K562 (cell line): Measurements from ENCODE around the gene UBXN4. TPM values are rescaled to one million over a fixed set of nuclear protein-coding genes. Genes with fewer than 3 reads are reported as not detected.

Experiments
- ATAC-seq: fragments of 200-7000 bp; cut with Tn5 transposase; 3 replicates; pipeline ENCODE4 v1.9.1; 2020; ENCODE audit warnings: moderate library complexity
- BruUV-seq: library from RNA; stranded (reverse); fragments of 400-500 nt; replicated peaks from 2 replicates; lab custom pipeline; 2021; lab: Mats Ljungman, UMichigan
- CTCF ChIA-PET: fragments of 300-600 bp; formaldehyde crosslinking; extraction: SDS; loops from one replicate; lab custom pipeline; 2021; ENCODE audit warnings: low intra/inter-chr PET ratio; lab: Yijun Ruan, JAX
- POLR2A ChIA-PET: fragments of 300-600, 350-650 bp; sonication (Branson Sonifier 250); formaldehyde crosslinking; extraction: SDS; loops from one replicate; lab custom pipeline; 2021; ENCODE audit warnings: antibody characterized with exemption, inconsistent platforms; lab: Yijun Ruan, JAX
- DNase-seq, 4 experiments: peaks; one replicate each; pipeline versions ENCODE4 v3.0.0 to v3.0.0-alpha.2; 2011 to 2018; ENCODE audit warnings: low spot score in 3 of 4, mixed read lengths in 3 of 4; ENCODE audit errors: extremely low read depth in 1 of 4
- FAIRE-seq: peaks from 2 replicates; lab custom pipeline; 2011; peaks lifted over from hg19 to GRCh38; lab: Jason Lieb, UNC
- H2AFZ ChIP-seq: 2 replicates; pipeline ENCODE4 v1.6.0; 2011; ENCODE audit warnings: low read depth, low read length, control low read depth, inconsistent platforms
- H3K27ac ChIP-seq: fragments of 200-600 bp; 3 replicates; pipeline ENCODE4 v1.8.0; 2011; ENCODE audit warnings: low read depth, mild to moderate bottlenecking, control low read depth, inconsistent platforms, low read length, moderate library complexity, mixed read lengths; ENCODE audit errors: extremely low read depth
- H3K27me3 ChIP-seq, 2 experiments: fragments of 300-600 bp in 1 of 2; 2 replicates in 1 of 2; 3 replicates in 1 of 2; pipeline versions ENCODE4 v1.6.0 to v1.8.0; 2011; ENCODE audit warnings: inconsistent platforms in 2 of 2, low read length in 2 of 2, mild to moderate bottlenecking in 1 of 2, mixed read lengths in 1 of 2, moderate library complexity in 1 of 2; ENCODE audit not compliant: control insufficient read depth in 2 of 2, insufficient read depth in 2 of 2
- H3K36me3 ChIP-seq: fragments of 300-600 bp; 3 replicates; pipeline ENCODE4 v1.8.0; 2011; ENCODE audit warnings: mild to moderate bottlenecking, low read length, inconsistent platforms; ENCODE audit not compliant: control insufficient read depth, insufficient read depth
- H3K4me1 ChIP-seq, 2 experiments: fragments of 200-600 bp in 1 of 2; replicated peaks in 1 of 2; 2 replicates in 1 of 2; 3 replicates in 1 of 2; pipeline versions ENCODE4 v1.5.1 to v1.8.0; 2011; ENCODE audit warnings: inconsistent platforms in 2 of 2, low read length in 2 of 2, mild to moderate bottlenecking in 1 of 2, mixed read lengths in 1 of 2, moderate library complexity in 1 of 2; ENCODE audit not compliant: control insufficient read depth in 2 of 2, insufficient read depth in 2 of 2
- H3K4me2 ChIP-seq: 2 replicates; pipeline ENCODE4 v1.6.1; 2011; ENCODE audit warnings: low read length, control low read depth, inconsistent platforms, mixed read lengths; ENCODE audit not compliant: insufficient read depth
- H3K4me3 ChIP-seq: fragments of 200-600 bp; sonication (generic), shearing (Covaris generic); 2 replicates; pipeline ENCODE4 v1.5.1; 2016; ENCODE audit warnings: control low read depth, inconsistent platforms
- H3K79me2 ChIP-seq: fragments of 200-600 bp; 3 replicates; pipeline ENCODE4 v1.8.0; 2011; ENCODE audit warnings: low read length, inconsistent platforms; ENCODE audit not compliant: control insufficient read depth, insufficient read depth
- H3K9ac ChIP-seq, 2 experiments: 2 replicates each; pipeline versions ENCODE4 v1.6.0 to v1.6.1; 2011; ENCODE audit warnings: low read depth in 2 of 2, low read length in 2 of 2, control low read depth in 1 of 2, inconsistent platforms in 1 of 2, mild to moderate bottlenecking in 1 of 2, mixed read lengths in 1 of 2; ENCODE audit not compliant: insufficient read depth in 1 of 2
- H3K9me1 ChIP-seq: one replicate; pipeline ENCODE4 v1.6.0; 2011; ENCODE audit warnings: inconsistent platforms, mild to moderate bottlenecking, low read length, moderate library complexity; ENCODE audit not compliant: control insufficient read depth, insufficient read depth
- H3K9me3 ChIP-seq: replicated peaks from 2 replicates; pipeline ENCODE4 v1.5.1; 2011; ENCODE audit warnings: low read depth, low read length, inconsistent platforms; ENCODE audit not compliant: control insufficient read depth, insufficient read depth
- H4K20me1 ChIP-seq: replicated peaks from 2 replicates; pipeline ENCODE4 v1.6.1; 2011; ENCODE audit warnings: low read length, inconsistent platforms, mixed read lengths; ENCODE audit not compliant: control insufficient read depth, insufficient read depth
- BCOR ChIP-seq: fragments of 450-650 bp; IDR thresholded peaks from 2 replicates; pipeline ENCODE4 v1.6.1; 2016
- DPF2 ChIP-seq: fragments of 450-650 bp; IDR thresholded peaks from 2 replicates; pipeline ENCODE4 v1.6.1; 2016
- PHB2 ChIP-seq: fragments of 450-650 bp; IDR thresholded peaks from 2 replicates; pipeline ENCODE4 v1.6.1; 2017; ENCODE audit warnings: low read depth
- POLR2G ChIP-seq: fragments of 200-400 bp; formaldehyde crosslinking; IDR thresholded peaks from 2 replicates; pipeline ENCODE4 v1.6.1; 2017; ENCODE audit warnings: low read depth, mild to moderate bottlenecking, antibody characterized with exemption, low read length, moderate library complexity
- RBM15 ChIP-seq: fragments of 200-400 bp; formaldehyde crosslinking; IDR thresholded peaks from 2 replicates; pipeline ENCODE4 v1.6.1; 2018; ENCODE audit warnings: mild to moderate bottlenecking, low read length, moderate library complexity; ENCODE audit not compliant: insufficient read depth
- SAFB2 ChIP-seq: fragments of 200-400 bp; formaldehyde crosslinking; IDR thresholded peaks from 2 replicates; pipeline ENCODE4 v1.6.1; 2018; ENCODE audit warnings: borderline replicate concordance, low read length, low read depth, moderate library complexity; ENCODE audit not compliant: severe bottlenecking
- SMARCB1 ChIP-seq: IDR thresholded peaks from 2 replicates; pipeline ENCODE4 v1.6.1; 2011; ENCODE audit warnings: improper control_type of control experiment, low read depth; ENCODE audit not compliant: insufficient read length
- ZNF24 ChIP-seq: fragments of 450-650 bp; IDR thresholded peaks from 2 replicates; pipeline ENCODE4 v1.6.1; 2016
- ZNF79 ChIP-seq: fragments of 250-450 bp; sonication (Bioruptor Pico); IDR thresholded peaks from 2 replicates; pipeline ENCODE4 v1.4.0; 2020; ENCODE audit warnings: low read depth, mild to moderate bottlenecking, moderate library complexity
- WGBS: fragments of 100-300 bp; shearing (Covaris generic); methylation state at CpG from one replicate; pipeline ENCODE4 v1.1.6; 2016; ENCODE audit warnings: low coverage, mixed read lengths; ENCODE audit not compliant: insufficient coverage; ENCODE audit errors: missing lambda C conversion rate; 5-methylcytosine and 5-hydroxymethylcytosine counted together
- in situ Hi-C: fragments of 300-500 bp; cut with MboI; formaldehyde crosslinking; loops from 4 replicates; pipeline ENCODE4 v1.15.0; 2018; ENCODE audit warnings: inconsistent platforms, mixed read lengths
- intact Hi-C: fragments of 100-400 bp; cut with micrococcal nuclease; formaldehyde crosslinking; loops from 2 replicates; pipeline ENCODE4 v1.14.2; 2022
- polyA plus RNA-seq, 8 experiments: library from polyadenylated mRNA; depleted of rRNA in 4 of 8; stranded (reverse) in 5 of 8; unstranded in 3 of 8; fragments of >200 nt; fragmentation: Nextera tagmentation in 2 of 8; fragmentation: Illumina TruSeq in 1 of 8; extraction: Ambion mirVana in 2 of 8; extraction: Trizol in 1 of 8; gene quantifications; 2 replicates each; pipeline versions ENCODE4 v1.2.1 to v1.2.3, GENCODE V29; 2011 to 2014; ENCODE audit warnings: inconsistent platforms in 1 of 8, missing spikeins in 1 of 8
- total RNA-seq, 7 experiments: library from RNA; depleted of rRNA in 6 of 7; stranded (reverse); fragments of >200 nt in 6 of 7; fragmentation: Illumina TruSeq in 2 of 7; extraction: Trizol in 2 of 7; gene quantifications; 2 replicates each; pipeline versions ENCODE4 v1.2.1 to v1.2.3, GENCODE V29; 2011 to 2021; ENCODE audit warnings: low replicate concordance in 1 of 7
- TF ChIP-seq, protein P1 (sequence below), 2 experiments: fragments of 450-650 bp in 1 of 2; sonication (generic) in 1 of 2; formaldehyde crosslinking in 1 of 2; IDR thresholded peaks; 2 replicates each; pipeline versions ENCODE4 v1.7.1 to v1.9.0; 2016 to 2022; ENCODE audit warnings: inconsistent platforms in 1 of 2, mild to moderate bottlenecking in 1 of 2, missing genetic modification reagents in 1 of 2
- TF ChIP-seq, protein P2 (sequence below): sonication (generic); formaldehyde crosslinking; IDR thresholded peaks from 2 replicates; pipeline ENCODE4 v1.8.0; 2022; ENCODE audit warnings: missing genetic modification reagents, mild to moderate bottlenecking, moderate library complexity, borderline replicate concordance

Gene UBXN4
- total and polyA plus RNA-seq, 9 of the 15 experiments (the other 6 are each of a cell fraction or from before 2014, with no cell fraction given): 30.4 to 127 (median 55.3) TPM

DNA sequence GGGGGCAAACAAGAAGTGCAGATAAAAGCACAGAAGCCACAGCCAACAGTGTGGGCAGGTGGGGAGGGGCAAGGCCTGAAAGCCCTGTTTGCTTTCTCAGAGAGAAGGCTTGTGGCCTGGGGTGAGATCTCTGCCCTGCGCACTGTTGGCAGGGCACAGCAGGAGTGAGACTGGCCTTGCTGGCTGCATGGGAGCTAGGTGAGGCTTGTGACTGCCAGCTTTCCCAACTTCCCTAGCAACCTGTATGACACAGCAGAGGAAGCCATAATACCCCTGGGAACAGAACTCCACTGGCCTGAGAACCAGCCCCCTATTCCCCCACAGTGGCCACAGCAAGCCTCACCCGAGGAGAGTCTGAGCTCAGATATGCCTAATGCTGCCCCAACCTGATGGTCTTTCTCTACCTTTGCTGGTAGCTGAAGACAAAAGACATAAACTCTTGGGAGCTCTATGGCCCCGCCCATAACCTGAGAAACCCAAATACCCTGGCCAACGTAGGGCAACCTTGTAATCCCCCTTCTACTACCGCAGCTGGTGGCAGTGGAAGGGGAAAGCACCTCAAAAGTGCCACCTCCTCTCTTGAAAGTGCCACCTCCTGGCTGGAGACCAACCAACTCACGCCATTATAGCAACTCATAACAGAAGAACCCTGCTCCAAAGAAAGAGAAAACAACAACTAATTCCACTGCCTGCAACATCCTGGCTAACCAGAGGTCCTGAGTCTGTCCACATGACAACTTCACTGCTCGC, 50.9 kb downstream of the UBXN4 start:
- ATAC-seq (no peak), FAIRE-seq (no peak), DNase-seq (no peak)
- H3K9ac ChIP-seq: peak overlapping the region in 1 of 2 experiments; percentile 65; a peak in 1 of 4 replicates
- no peak overlapping the region for H3K4me2 ChIP-seq
- no peaks in the 10 kb centered on the region for H3K27me3 ChIP-seq
- no peaks in the 10 kb centered on the region for H3K36me3 ChIP-seq
- peaks cover 15 to 20% of the 10 kb centered on the region in 2 experiments; a peak in 3 of 5 replicates for H3K4me1 ChIP-seq
- CTCF ChIA-PET: interaction anchor here (0.6 kb wide), 1 partner anchor 68 kb away, joined by 3 read pairs; no protein-coding TSS in a partner anchor
- in situ Hi-C loops: loop anchor here (10.0 kb wide), 1 partner anchor 798 kb away; no protein-coding TSS in a partner anchor
- POLR2A ChIA-PET: interaction anchor here (1.0 to 1.6 kb wide), 5 partner anchors 9 to 20 kb away, joined by 3 to 4 read pairs (median 4); no protein-coding TSS in a partner anchor
- no peaks in the 10 kb centered on the region for H4K20me1 ChIP-seq
- H3K4me3 ChIP-seq: no peak overlapping the region
- intact Hi-C loops: no loop called here
- no peak overlapping the region for H2AFZ ChIP-seq
- no peaks in the 10 kb centered on the region for H3K79me2 ChIP-seq
- no peak overlapping the region for H3K27ac ChIP-seq
- 39% methylated on average over 7 of the region's 7 CpGs for WGBS
- no peaks in the 10 kb centered on the region for H3K9me3 ChIP-seq
- H3K9me1 ChIP-seq: peaks cover 3% of the 10 kb centered on the region
- BruUV-seq: no TSS peak
- TF ChIP-seq ZNF79 (no peak), POLR2G (no peak), ZNF24 (no peak), RBM15 (no peak), PHB2 (no peak), SMARCB1 (no peak), BCOR (no peak), SAFB2 (no peak), DPF2 (no peak)
- TF ChIP-seq, protein P1, sequence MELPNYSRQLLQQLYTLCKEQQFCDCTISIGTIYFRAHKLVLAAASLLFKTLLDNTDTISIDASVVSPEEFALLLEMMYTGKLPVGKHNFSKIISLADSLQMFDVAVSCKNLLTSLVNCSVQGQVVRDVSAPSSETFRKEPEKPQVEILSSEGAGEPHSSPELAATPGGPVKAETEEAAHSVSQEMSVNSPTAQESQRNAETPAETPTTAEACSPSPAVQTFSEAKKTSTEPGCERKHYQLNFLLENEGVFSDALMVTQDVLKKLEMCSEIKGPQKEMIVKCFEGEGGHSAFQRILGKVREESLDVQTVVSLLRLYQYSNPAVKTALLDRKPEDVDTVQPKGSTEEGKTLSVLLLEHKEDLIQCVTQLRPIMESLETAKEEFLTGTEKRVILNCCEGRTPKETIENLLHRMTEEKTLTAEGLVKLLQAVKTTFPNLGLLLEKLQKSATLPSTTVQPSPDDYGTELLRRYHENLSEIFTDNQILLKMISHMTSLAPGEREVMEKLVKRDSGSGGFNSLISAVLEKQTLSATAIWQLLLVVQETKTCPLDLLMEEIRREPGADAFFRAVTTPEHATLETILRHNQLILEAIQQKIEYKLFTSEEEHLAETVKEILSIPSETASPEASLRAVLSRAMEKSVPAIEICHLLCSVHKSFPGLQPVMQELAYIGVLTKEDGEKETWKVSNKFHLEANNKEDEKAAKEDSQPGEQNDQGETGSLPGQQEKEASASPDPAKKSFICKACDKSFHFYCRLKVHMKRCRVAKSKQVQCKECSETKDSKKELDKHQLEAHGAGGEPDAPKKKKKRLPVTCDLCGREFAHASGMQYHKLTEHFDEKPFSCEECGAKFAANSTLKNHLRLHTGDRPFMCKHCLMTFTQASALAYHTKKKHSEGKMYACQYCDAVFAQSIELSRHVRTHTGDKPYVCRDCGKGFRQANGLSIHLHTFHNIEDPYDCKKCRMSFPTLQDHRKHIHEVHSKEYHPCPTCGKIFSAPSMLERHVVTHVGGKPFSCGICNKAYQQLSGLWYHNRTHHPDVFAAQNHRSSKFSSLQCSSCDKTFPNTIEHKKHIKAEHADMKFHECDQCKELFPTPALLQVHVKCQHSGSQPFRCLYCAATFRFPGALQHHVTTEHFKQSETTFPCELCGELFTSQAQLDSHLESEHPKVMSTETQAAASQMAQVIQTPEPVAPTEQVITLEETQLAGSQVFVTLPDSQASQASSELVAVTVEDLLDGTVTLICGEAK (IDR thresholded peaks at IDR 0.05): no peak
- TF ChIP-seq, protein P1 (CRISPR knock-in tag; IDR thresholded peaks at IDR 0.05): no peak
- TF ChIP-seq, protein P2, sequence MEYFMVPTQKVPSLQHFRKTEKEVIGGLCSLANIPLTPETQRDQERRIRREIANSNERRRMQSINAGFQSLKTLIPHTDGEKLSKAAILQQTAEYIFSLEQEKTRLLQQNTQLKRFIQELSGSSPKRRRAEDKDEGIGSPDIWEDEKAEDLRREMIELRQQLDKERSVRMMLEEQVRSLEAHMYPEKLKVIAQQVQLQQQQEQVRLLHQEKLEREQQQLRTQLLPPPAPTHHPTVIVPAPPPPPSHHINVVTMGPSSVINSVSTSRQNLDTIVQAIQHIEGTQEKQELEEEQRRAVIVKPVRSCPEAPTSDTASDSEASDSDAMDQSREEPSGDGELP: no peak
